OCI-M1 (cell line): ENCODE measurements around the gene NIN.

Source experiments
- DNase-seq: peaks from one replicate; lab custom pipeline; 2025; lab: John Stamatoyannopoulos, UW

Gene NIN

DNA sequence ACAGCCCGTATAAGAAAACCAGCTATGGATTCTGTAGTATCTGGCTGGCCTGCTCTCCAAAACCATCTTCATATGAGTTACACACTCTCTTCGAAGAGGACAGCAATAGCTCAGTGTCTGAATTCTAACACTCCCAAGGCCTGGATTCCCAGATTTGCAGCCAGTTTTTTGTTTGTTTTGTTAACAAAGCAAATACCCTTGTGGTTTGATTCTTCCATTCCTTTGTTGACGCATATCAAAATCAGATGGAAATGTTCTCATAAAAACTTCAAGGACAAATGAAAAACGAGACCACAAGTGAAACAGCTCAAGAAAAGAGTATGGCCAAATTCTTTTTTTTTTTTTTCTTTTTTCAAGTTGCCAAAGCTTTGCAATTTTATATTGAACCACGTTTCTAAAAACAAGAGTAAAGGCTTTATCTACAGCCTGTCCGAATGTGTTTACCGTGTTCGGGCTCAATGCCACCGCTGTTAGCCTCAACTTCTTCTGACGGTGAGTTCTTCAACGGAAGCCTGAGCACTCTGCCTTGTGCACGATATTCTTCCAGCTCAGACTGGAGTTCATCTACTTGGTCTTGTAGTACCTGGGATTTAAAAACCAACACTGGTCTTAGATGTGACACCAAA, 67.5 kb downstream of the NIN start:
- DNase-seq, result no peak

DNA sequence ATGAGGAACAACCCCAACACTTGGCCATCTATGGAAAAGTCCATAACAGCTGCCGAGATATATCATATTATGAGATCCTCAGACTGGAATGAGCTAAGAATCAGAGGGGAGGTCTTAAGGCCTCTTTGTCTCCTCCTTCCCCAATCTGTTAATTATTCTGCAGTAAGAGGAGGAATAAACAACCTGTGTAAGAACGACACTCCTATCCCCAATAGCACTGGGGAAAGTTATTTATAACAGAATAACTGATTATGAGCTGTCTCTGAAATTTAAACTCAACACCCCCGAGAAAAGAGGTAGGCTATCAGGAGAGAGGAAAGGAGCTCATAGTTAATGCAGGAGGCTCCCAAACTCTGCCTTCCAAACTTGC, 68.0 kb downstream of the NIN start:
- DNase-seq, result no peak

DNA sequence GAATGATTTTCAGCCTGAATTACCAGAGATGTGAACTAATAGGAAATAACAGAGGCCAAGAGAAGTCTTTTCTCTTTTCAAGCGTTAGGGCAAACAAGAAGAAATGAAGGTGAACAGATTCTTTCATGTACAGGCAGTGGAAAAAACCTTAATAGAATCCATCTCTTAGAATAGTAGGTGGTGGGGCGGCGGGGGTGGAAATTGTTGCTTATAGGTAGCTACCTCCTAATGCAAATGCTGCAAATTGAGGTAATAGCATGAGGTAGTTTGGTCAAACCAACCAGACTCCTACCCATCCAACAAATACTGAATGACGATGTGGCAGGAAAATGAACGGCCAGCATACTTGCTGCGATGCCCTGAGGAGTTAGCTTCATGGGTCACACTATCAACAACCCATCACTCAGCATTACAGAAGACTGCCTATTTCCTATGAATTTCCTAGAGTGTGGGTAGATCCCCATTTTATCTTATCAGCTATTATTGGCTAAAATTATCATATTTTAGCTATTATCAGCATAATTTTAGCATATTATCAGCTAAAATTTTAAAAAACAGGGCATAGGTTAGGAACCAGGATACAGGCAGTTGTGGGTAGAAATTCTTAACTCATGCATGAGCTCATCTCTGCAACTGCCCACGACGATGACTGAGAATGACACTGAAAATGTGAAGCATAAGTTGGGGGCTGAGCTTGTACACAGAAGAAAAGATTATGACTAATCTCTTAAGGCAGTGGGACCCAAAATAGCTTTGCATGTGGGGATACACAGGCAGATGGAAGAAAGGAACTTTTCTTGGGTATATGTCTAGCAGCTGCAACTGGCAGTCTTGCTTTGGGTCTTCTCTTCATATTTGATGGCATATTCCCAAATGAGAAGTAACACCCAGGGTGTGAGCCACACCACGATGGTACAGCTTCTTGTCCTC, 68.7 kb downstream of the NIN start:
- DNase-seq, result no peak

DNA sequence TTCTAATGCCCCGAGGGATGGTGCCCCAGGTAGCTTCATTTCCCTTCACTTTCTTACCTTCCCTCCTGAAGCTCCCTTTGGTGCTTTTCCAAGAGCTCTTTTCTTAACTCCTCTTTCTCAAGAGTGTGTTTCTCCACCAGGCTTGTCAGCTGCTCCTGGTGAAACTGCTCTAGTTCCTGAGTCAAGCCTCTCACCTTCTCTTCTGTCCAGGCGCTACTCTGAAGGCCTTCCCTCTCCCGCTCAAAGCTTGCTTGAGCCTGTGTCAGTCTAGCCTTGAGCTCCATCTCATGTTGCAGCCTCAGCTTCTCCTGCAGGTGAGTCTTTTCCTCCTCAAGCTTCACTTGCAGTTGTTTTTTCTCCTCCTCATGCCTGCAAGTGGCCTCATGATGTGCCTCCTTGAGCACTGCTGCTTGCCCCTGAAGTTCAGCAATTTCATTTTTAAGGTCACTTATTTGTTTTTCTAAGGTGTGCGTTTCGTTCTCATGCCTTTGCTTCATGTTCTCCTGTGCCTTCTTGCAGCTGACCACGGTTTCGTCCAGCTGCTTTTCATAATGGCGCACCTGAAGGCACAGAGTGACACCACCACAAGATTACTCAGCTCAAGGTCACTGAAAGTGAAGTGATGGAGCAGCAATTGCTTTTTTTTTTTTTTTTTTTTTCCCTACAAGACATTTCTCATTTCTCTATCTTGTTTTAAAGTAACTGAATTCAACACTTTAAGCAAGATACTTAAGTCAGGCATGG, 71.0 kb downstream of the NIN start:
- no peak for DNase-seq

DNA sequence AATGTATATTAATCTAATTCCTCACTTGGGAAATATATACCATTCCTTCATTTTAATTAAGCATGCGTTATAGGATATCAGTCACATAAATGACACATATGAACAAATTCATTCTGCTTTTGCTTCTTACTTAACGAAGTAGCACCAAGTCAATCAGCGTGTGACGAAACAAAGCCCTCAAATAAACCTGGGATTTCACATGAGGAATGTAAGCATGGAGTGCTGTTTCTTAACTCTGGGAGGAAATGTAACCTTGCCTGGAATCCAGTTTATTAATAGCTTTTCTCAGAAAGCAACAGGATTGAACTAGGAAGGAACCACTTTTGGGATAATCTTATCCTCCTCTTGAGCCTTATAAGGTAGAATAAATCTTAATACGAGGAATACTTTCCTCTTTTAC, 72.0 kb downstream of the NIN start:
- no peak for DNase-seq

DNA sequence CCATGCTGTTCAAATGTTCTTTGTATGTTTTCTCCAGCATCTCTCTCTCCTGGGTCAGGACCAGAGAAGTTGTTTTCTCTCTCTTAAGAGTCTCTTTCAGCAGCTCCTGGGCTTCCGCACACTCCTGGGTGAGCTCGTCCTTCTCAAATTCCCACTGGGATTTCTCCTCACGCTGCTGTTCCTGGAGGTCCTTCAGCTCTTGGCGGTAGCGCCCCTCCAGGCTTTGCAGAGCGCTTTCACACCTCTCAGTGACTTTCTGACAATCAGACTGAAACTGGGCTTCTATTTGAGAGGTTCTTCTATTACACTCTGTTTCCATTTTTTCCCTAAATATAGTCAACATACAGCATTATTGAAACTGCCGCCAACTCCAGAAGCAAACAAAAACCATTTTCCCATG, 72.7 kb downstream of the NIN start:
- no peak for DNase-seq

DNA sequence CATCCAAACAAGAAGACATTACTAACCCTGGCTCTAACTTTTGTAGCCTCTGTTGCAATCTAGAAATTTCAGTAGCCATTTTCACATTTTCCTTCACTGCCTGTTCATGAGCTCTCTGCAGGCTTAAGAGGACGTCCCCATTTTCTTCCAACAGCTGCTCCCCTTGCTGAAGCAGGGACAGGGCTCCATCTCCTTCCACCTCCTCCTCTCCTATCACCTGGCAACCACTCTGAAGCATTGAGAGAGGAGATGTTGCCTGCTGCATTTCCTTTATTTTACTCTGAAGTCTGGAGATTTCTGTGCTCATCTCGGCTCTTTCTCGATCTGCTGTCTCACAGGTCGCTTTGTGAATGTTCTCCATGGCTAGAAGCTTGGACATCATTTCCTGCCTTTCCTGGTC, 73.3 kb downstream of the NIN start:
- no peak for DNase-seq

DNA sequence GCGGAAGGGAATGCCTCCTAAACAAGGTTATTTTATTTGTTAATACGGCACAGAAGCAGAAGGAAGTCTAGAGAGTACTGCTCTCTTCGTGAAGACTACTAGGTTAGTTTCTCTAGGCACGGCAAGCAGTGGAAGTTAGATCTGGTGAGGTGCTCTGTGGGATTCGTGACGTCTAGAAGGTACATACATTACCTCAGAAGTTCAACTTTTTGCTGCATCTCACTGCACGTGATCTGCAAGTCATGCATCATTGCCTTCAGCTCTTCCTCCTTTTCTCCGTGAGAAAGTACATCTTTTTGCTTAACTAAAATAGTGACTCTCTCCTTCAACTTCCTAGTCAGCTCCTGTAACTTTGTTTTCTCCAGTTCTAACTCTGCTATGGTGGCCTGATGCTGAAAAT, 74.7 kb downstream of the NIN start:
- no peak for DNase-seq

DNA sequence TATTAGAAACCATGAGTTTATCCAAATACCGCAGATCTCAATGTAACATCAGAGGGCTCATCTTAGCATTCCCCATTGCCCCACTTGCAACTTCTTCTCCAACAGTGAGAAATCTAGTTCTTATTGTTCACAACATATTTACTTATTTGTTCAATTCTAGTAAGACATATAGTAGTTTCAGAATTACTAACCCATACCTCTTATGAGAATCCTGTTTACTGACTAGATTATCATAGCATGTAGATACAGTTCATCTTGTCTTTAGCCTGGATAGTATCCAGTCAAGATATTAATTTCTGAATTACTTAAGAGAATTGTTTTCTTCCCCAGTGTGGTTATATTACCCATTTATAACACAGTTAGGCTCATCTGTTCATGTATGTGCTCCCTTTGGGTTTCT, 80.6 kb downstream of the NIN start:
- DNase-seq, result no peak

DNA sequence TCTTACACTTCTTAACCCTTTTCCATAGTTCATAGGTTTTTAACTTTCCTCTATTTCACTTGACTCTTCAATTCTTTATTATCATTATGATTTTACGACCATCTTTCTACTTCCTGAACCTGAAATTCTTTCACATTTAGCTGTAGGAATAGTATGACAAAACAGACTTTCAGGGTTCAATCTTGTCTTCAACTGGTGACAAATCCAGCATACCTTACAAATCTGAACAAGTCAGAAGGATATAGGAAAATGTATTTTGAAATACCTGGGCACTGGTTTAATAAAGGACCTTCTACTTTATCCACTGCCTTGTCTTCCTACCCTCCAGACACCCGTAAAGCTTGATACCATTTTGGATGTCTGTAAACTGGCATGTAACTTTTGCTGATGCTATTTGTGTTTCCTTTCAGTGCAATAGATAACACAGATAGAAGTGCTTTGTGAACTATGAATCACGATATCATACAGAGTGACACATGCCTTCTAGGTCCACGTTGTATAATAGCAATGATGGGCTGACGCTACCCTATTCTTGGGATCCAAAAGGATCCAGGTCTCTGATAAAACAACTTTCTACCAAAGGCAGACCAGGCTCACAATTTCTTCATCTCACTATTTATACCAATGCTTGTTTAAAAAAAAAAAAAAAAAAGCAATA, 85.4 kb downstream of the NIN start:
- DNase-seq, result no peak

DNA sequence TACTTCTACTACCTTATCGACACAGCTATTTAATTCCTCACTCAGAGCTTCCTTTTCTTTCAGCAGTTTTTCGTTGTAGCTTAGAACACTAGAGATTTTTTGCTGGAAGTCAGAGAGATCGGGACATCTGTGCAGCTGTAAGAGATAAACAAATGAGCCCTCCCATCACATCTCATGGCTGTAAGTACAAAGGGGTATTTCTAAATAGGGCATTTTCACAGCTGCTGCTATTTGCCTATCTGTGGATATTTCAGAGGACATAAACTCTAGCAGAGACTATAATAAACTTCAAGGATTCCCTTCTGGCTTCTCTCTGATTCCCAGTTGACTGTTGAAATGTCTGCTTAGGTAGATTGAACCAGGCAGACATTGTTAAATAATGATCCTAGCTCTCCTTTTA, 86.7 kb downstream of the NIN start:
- DNase-seq, result no peak

DNA sequence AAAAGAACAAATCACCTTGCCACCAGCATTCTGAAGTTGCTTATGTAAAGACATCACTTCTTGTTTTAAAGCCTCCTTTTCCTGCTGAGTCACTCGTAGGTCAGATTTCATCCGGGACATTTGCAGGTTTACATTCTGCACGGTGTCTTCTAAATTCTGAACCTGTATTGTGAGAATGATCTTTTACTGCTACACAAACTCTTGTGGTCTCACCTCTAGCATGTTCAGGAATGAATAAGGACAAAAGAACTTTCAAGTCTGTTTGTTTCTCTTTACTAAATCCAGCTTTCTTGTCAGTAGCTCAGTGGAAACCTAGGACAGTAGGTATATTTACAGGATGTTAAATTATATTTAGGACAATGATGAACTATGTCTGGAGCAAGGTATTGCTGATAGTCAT, 89.4 kb downstream of the NIN start:
- peak; percentile 17 for DNase-seq

DNA sequence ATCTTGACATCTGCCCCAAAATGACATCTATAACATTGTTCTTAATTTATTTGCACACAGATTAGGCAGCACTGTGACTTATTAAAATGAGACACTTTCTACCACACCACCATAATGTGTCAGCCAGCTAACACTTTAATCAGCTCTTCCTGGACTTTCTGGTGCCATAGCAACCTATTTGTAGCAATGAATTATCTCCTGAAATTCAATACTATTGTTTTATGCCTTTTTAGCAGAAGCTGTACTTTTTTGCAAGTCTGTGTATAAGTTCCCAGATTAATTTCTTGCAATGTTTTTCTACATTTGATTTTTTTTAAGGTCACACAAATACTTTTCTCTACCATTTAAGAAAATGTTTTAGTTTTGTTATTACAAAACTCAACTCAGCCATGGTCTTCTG, 90.1 kb downstream of the NIN start:
- DNase-seq, result peak; percentile 4

DNA sequence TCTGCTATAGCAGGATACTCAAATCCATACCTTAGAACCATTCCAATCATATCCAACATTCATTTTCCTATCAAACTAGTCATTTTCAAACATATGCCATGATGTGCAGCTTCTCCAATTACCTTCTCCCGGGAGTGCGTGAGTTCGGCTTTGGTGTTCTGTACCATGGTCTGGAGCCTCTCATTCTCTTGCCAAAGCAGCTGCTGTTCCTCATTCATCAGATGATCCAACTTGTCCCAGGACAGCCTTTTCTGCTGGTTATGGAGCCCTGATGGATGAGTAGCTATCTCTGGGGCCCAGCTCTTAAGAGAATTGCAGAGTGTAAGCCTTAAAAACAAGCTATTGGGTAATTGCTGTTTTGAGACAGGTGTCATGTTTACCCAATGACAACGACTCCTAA, 91.8 kb downstream of the NIN start:
- DNase-seq, result no peak

DNA sequence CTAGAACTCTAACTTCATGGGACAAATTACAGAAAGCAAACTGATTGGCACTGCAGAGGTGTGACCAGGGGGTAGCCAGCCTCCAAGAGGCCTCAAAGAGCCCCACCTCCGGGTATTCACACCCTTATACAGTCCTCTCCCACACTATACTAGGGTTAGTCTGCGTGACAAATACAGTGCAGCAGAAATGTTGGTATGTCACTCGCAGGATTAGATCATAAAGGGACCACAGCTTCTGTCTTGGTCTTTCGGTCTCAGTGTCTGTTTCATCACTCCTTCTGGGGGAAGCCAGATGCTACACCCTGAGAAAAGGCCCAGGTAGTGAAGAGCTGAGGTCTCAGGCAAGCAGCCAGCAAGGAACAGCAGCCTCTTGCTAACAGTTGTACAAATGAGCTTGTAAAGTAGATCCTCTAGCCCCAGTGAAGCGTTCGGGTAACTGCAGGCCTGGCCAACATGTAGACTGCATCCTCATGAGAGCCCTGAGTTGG, 94.0 kb downstream of the NIN start:
- DNase-seq, result no peak

DNA sequence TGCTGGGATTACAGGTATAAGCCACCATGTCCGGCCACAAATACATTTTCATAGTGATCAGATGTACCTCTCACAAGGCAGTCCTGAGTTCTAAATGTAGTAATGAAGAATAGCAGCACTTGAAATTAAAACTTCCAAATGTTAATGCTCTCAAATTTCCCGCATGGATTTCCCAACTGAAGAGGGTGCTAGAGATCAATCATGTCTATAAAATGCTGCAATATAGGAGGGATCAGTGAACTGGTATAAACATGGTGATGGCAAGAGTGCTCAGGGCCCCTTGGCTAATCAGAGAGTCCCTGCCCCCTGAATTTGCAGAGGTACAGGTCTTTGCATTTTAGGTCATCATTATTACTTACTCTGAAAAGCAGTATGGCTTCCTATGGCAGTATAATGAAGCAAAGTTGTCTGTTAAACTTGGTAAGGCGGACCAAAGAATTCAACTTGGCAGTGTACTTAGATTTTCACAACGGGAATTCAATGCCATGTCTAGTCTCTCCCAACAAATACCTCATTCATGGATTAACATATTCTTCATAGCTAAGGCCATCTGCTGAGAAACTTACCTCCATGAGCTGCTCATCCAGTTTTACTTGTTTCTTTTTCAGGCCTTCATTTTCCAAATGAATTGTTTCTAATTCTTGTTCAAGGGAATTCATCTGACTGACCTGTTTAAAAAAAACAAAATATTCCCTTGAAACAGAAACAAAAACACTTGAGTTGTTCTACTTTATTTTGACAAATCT, 95.8 kb downstream of the NIN start:
- DNase-seq, result no peak

DNA sequence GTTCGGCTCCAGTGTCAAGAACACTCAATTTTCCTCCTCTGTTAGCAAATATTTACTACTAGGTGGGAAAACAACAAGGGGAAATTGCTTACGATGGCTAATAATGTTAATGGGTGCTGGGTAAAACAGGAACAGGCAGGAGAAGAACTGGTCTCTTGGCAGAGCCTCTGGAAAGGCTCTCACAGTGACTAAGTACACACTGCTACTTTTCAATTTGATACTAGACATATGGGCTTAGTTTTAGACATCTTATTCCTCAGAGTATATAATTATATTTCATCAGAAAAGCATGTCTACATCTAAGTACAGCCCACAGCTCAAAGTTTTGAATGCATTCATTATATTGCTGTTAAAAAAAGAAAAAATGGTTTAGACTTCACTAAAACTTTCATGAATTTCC, 97.5 kb downstream of the NIN start:
- DNase-seq, result no peak

DNA sequence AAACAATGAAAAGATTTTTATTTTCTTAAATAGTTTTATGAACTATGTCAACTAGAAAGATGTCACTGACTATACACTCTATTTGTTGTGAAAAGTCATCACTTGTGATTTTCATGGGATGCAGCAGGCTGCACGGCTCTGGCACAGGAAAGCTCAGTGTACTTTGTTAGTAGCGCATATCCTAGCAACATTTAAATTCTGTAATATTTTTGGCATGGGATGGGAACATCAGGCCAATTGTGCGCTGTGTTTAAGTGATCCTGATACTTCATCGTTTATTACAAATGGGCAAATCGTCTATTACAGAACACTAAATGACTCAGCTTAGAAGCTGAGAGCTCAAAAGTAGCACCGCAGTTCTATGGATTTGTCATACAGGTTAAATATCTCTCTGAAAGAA, 102.1 kb downstream of the NIN start:
- no peak for DNase-seq

DNA sequence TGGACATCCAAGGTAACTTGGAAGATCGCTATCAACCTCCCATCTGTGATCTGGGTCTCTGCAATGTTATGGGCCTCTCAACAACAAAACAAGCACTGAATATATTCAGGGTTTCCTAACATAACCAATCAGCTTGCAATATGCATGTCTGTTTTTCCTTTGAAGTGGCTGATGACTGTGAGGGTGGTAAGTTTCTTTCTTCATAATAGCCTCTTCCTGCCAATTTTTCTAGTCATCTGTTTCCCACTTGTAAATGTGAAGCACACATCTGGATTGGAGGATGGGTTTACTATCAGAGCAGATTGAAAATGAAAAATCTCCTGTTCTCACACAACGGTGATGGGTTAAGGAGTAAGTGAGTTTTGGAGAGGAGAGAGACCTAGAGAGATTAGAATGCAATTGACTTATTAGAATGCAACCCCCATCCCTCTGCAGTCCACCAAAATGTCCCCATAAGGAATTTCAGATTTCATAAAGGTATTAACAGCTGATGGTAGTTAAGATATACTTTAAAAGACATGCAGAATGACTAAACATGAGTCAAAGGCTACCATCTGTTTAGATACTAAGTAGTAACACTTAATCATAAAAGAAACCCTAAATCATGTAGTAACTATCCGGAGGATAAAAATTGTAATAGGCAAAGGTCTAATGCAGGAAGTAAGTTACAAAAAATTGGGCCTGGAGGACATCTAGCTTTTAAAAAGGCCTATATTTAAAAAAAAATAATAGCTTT, 104.4 kb downstream of the NIN start:
- no peak for DNase-seq

DNA sequence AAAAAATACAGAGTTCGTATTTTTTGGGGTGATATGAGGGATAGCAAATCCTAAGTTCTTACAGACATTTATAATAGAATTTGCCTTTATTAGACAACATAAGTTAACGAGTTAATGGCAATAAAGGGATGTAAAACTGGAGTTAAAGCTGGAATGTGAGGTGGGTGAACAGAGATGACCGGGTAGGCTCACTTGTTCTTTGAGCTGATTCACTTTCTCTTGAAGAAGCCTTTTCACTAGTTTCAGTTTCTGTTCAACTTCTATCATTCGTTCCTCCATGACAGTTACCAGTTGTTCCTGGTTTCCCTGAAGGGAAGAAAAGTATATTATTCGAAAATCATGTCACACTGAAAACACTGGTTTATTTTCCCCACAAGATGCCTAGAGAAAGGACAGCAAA, 105.2 kb downstream of the NIN start:
- DNase-seq, result peak; percentile 24
